Neural progenitor cell (in vitro differentiated cells): ENCODE data around the gene ALK.

ENCODE experiments used
- CTCF ChIP-seq: fragments of 200-600 bp; sonication (generic); IDR thresholded peaks from 2 replicates; pipeline ENCODE4 v1.5.1; 2017; ENCODE audit warnings: antibody characterized with exemption, mild to moderate bottlenecking
- EZH2phosphoT487 ChIP-seq: fragments of 200-600 bp; sonication (generic); IDR thresholded peaks from 2 replicates; pipeline ENCODE4 v1.6.1; 2017; ENCODE audit warnings: antibody characterized with exemption

GRCh38 chr2:29921560-29921915 is at the start of gene ALK:
- TF ChIP-seq CTCF (no peak), EZH2phosphoT487 (no peak)
